Measurements from ENCODE around the gene PSTPIP2.
"Not testable (repeated sequence)": the region's sequence is repeated elsewhere in the genome, so short reads cannot be mapped to it uniquely, and the experiment has no call there.

Gene PSTPIP2

GRCh38 chr18:46037512-46038305 lies 34.4 kb downstream of the PSTPIP2 start:
- DNase-seq (ENCODE audit: low read depth in 2 of 2): no peak

GRCh38 chr18:46035696-46036680 lies 36.1 kb downstream of the PSTPIP2 start:
- DNase-seq (ENCODE audit: low read depth in 2 of 2): no peak

- DNase-seq (ENCODE audit: low read depth in 2 of 2): no peak
Observed at GRCh38 chr18:46034230-46034629, 37.8 kb downstream of the PSTPIP2 start.

GRCh38 chr18:46031741-46032140 lies 40.3 kb downstream of the PSTPIP2 start:
- DNase-seq (ENCODE audit: low read depth in 2 of 2): no peak

GRCh38 chr18:46028536-46028891 lies 43.5 kb downstream of the PSTPIP2 start:
- DNase-seq (ENCODE audit: low read depth in 2 of 2): no peak

- DNase-seq (ENCODE audit: low read depth in 2 of 2): no peak
Observed at GRCh38 chr18:46019936-46020335, 52.1 kb downstream of the PSTPIP2 start.

- DNase-seq (ENCODE audit: low read depth in 2 of 2): no peak
Observed at GRCh38 chr18:46013484-46014189, 58.4 kb downstream of the PSTPIP2 start.

GRCh38 chr18:46010676-46011075 lies 61.4 kb downstream of the PSTPIP2 start:
- no peak for DNase-seq (ENCODE audit: low read depth in 2 of 2)

- DNase-seq (ENCODE audit: low read depth in 2 of 2): no peak
Observed at GRCh38 chr18:46010050-46010449, 62.0 kb downstream of the PSTPIP2 start.

- no peak for DNase-seq (ENCODE audit: low read depth in 2 of 2)
Observed at GRCh38 chr18:46009125-46009840, 62.8 kb downstream of the PSTPIP2 start.

- no peak for DNase-seq (ENCODE audit: low read depth in 2 of 2)
Observed at GRCh38 chr18:46008531-46008930, 63.5 kb downstream of the PSTPIP2 start.

- DNase-seq (ENCODE audit: low read depth in 2 of 2): no peak
Observed at GRCh38 chr18:46007165-46007564, 64.9 kb downstream of the PSTPIP2 start.

GRCh38 chr18:46002934-46003333 lies 69.1 kb downstream of the PSTPIP2 start:
- no peak for DNase-seq (ENCODE audit: low read depth in 2 of 2)

GRCh38 chr18:46001892-46002291 lies 70.2 kb downstream of the PSTPIP2 start:
- DNase-seq (ENCODE audit: low read depth in 2 of 2): no peak

GRCh38 chr18:46001074-46001473 lies 71.0 kb downstream of the PSTPIP2 start:
- no peak for DNase-seq (ENCODE audit: low read depth in 2 of 2)

- DNase-seq (ENCODE audit: low read depth in 2 of 2): no peak
Observed at GRCh38 chr18:45999536-45999935, 72.5 kb downstream of the PSTPIP2 start.

- DNase-seq (ENCODE audit: low read depth in 2 of 2): no peak
Observed at GRCh38 chr18:45998244-45998643, 73.8 kb downstream of the PSTPIP2 start.

- DNase-seq (ENCODE audit: low read depth in 2 of 2): peak; percentile 12 to 13
Observed at GRCh38 chr18:45997700-45998151, 74.3 kb downstream of the PSTPIP2 start.

- no peak for DNase-seq (ENCODE audit: low read depth in 2 of 2)
Observed at GRCh38 chr18:45995461-45995860, 76.6 kb downstream of the PSTPIP2 start.

- DNase-seq (ENCODE audit: low read depth in 2 of 2): no peak
Observed at GRCh38 chr18:45993438-45993837, 78.6 kb downstream of the PSTPIP2 start.

- not testable (repeated sequence) for DNase-seq (ENCODE audit: low read depth in 2 of 2)
Observed at GRCh38 chr18:45992527-45992926, 79.5 kb downstream of the PSTPIP2 start.

Data from stimulated activated CD4-positive, alpha-beta T cell treated with anti-CD3 and anti-CD28 coated beads, Interleukin-15, amount 100 ng/mL, for 48 hours (primary cell).